GM18508 (cell line): ENCODE results near the gene WFDC10A.
"Not testable (repeated sequence)": the region's sequence is repeated elsewhere in the genome, so short reads cannot be mapped to it uniquely, and the experiment has no call there.

ENCODE experiments used
- ATAC-seq: cut with Tn5 transposase; IDR thresholded peaks from one replicate; pipeline ENCODE4 v1.9.1; 2021; ENCODE audit warnings: moderate number of reproducible peaks; ENCODE audit not compliant: insufficient read depth, unreplicated experiment

WFDC10A gene

GRCh38 chr20:45646875-45647274 is 17.3 kb downstream of the WFDC10A start:
- no peak for ATAC-seq

GRCh38 chr20:45647441-45648050 is 18.0 kb downstream of the WFDC10A start:
- no peak for ATAC-seq

- ATAC-seq = no peak
Observed at GRCh38 chr20:45649312-45649863, 19.8 kb downstream of the WFDC10A start.

GRCh38 chr20:45651726-45652125 is 22.2 kb downstream of the WFDC10A start:
- ATAC-seq = not testable (repeated sequence)

DNA sequence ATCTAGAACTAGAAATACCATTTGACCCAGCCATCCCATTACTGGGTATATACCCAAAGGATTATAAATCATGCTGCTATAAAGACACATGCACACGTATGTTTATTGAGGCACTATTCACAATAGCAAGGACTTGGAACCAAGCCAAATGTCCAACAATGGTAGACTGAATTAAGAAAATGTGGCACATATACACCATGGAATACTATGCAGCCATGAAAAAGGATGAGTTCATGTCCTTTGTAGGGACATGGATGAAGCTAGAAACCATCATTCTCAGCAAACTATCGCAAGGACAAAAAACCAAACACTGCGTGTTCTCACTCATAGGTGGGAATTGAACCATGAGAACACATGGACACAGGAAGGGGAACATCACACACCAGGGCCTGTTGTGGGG is 27.5 kb downstream of the WFDC10A start:
- not testable (repeated sequence) for ATAC-seq

DNA sequence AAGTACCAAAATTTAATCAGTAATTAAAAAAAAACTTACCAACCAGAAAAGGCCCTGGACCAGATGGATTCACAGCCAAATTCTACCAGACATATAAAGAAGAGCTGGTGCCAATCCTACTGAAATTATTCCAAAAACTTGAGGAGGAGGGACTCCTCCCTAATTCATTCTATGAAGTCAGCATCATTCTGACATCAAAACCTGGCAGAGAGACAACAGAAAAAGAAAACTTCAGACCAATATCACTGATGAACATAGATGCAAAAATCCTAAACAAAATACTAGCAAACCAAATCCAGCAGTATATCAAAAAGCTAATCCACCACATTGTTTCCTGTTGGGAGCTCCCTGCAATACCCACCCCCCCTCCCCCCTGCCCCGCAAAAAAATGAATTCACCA is 40.6 kb downstream of the WFDC10A start, which contains the start of gene WFDC11:
Gene WFDC11 (minus strand): TSS at position 101 of the 400 bp plus-strand sequence. CDS start 19,639 bp downstream, outside the sequence.
- no peak for ATAC-seq

- ATAC-seq = no peak
Observed at GRCh38 chr20:45672765-45673164, 43.2 kb downstream of the WFDC10A start.

- ATAC-seq = no peak
Observed at GRCh38 chr20:45679650-45680049, 50.1 kb downstream of the WFDC10A start.
